ENCODE measurements around the gene CALHM5.

DNA sequence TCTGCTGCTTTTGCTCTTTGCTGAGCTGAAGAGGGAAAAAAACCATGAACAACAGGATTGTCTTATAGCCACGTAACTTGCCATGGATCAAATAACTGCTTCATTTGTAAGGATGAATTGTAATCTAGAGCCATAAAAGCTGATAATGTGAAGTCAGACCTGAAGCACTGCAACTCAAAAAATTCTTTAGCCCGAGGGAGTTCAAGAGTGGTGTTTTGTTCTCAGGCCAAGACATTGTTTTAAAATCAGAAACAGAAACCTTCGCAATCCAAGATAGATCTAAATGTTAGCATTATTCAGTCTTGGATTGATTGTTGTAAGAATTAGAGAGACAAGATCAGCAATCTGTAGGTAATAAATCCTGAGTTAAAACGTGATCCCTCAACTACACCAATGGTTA is 34.2 kb downstream of the CALHM5 start, which contains the start of gene TRAPPC3L:
- TF ChIP-seq, protein P1, sequence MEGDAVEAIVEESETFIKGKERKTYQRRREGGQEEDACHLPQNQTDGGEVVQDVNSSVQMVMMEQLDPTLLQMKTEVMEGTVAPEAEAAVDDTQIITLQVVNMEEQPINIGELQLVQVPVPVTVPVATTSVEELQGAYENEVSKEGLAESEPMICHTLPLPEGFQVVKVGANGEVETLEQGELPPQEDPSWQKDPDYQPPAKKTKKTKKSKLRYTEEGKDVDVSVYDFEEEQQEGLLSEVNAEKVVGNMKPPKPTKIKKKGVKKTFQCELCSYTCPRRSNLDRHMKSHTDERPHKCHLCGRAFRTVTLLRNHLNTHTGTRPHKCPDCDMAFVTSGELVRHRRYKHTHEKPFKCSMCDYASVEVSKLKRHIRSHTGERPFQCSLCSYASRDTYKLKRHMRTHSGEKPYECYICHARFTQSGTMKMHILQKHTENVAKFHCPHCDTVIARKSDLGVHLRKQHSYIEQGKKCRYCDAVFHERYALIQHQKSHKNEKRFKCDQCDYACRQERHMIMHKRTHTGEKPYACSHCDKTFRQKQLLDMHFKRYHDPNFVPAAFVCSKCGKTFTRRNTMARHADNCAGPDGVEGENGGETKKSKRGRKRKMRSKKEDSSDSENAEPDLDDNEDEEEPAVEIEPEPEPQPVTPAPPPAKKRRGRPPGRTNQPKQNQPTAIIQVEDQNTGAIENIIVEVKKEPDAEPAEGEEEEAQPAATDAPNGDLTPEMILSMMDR (IDR thresholded peaks at IDR 0.05) = no peak
- no peak for TF ChIP-seq POLR2AphosphoS5 (IDR thresholded peaks at IDR 0.05)
